Midbrain (tissue), 1 donor: ENCODE results near the gene MCUR1.
A peak's percentile ranks its signal among the peaks of the same experiment; 100 is the strongest.
"Not testable (repeated sequence)": the region's sequence is repeated elsewhere in the genome, so short reads cannot be mapped to it uniquely, and the experiment has no call there.

Source experiments
- DNase-seq: peaks from one replicate; lab custom pipeline; 2025; lab: John Stamatoyannopoulos, UW

MCUR1 gene

GRCh38 chr6:13828656-13829301 is 14.4 kb upstream of the MCUR1 start:
- DNase-seq: not testable (repeated sequence)

GRCh38 chr6:13827032-13827431 is 12.7 kb upstream of the MCUR1 start:
- DNase-seq: no peak

GRCh38 chr6:13825871-13826270 is 11.5 kb upstream of the MCUR1 start:
- no peak for DNase-seq

GRCh38 chr6:13818341-13818740 is 4.0 kb upstream of the MCUR1 start:
- no peak for DNase-seq

GRCh38 chr6:13814938-13815575 is 700 bp upstream of the MCUR1 start:
- DNase-seq: no peak

- DNase-seq: peak; percentile 30
Measured at GRCh38 chr6:13813621-13814175, 659 bp downstream of the MCUR1 start.

- DNase-seq: no peak
Measured at GRCh38 chr6:13813026-13813425, 1.3 kb downstream of the MCUR1 start.

- DNase-seq: no peak
Measured at GRCh38 chr6:13812359-13812642, 2.1 kb downstream of the MCUR1 start.

GRCh38 chr6:13811627-13812358 is 2.6 kb downstream of the MCUR1 start:
- no peak for DNase-seq

- DNase-seq: no peak
Measured at GRCh38 chr6:13810688-13811446, 3.5 kb downstream of the MCUR1 start.

GRCh38 chr6:13808801-13809200 is 5.6 kb downstream of the MCUR1 start:
- DNase-seq: no peak

- DNase-seq: no peak
Measured at GRCh38 chr6:13807696-13808095, 6.7 kb downstream of the MCUR1 start.

GRCh38 chr6:13803581-13803980 is 10.8 kb downstream of the MCUR1 start:
- no peak for DNase-seq

- DNase-seq: no peak
Measured at GRCh38 chr6:13800615-13801014, 13.7 kb downstream of the MCUR1 start.

- no peak for DNase-seq
Measured at GRCh38 chr6:13796781-13797180, 17.6 kb downstream of the MCUR1 start.

- peak; percentile 80 for DNase-seq
Measured at GRCh38 chr6:13795041-13795750, 19.2 kb downstream of the MCUR1 start.

GRCh38 chr6:13794184-13794583 is 20.2 kb downstream of the MCUR1 start:
- DNase-seq: no peak

GRCh38 chr6:13789746-13790145 is 24.6 kb downstream of the MCUR1 start:
- DNase-seq: no peak

- DNase-seq: no peak
Measured at GRCh38 chr6:13788820-13789219, 25.5 kb downstream of the MCUR1 start.

- no peak for DNase-seq
Measured at GRCh38 chr6:13787137-13787536, 27.2 kb downstream of the MCUR1 start.

- not testable (repeated sequence) for DNase-seq
Measured at GRCh38 chr6:13780162-13780561, 34.2 kb downstream of the MCUR1 start.

- no peak for DNase-seq
Measured at GRCh38 chr6:13778028-13778427, 36.3 kb downstream of the MCUR1 start.
